Large intestine (tissue), 1 donor: ENCODE measurements around the gene CDK9. TPM values are rescaled to one million over a fixed set of nuclear protein-coding genes. Genes with fewer than 3 reads are reported as not detected.

Experiments
- polyA plus RNA-seq: library from polyadenylated mRNA; unstranded; fragments of 120-200 nt; gene quantifications from one replicate; pipeline ENCODE4 v1.2.1, GENCODE V29; 2013

CDK9 gene
- polyA plus RNA-seq, 1 donor: 57.4 TPM

Other genes with a start within 250 kb of the CDK9 start
- gene STXBP1, start 173.8 kb upstream of the CDK9 start, polyA plus RNA-seq: 32.2 TPM
- 0.84 TPM for gene CFAP157, start 79.0 kb upstream of the CDK9 start, polyA plus RNA-seq
- gene PTRH1, start 70.4 kb upstream of the CDK9 start, polyA plus RNA-seq: 9.3 TPM
- 0.03 TPM for gene TTC16, start 70.0 kb upstream of the CDK9 start, polyA plus RNA-seq
- 16.5 TPM for gene TOR2A, start 50.7 kb upstream of the CDK9 start, polyA plus RNA-seq
- 7.4 TPM for gene SH2D3C, start 7.4 kb upstream of the CDK9 start, polyA plus RNA-seq
- 33.5 TPM for gene FPGS, start 16.8 kb downstream of the CDK9 start, polyA plus RNA-seq
- 21.6 TPM for gene ENG, start 68.6 kb downstream of the CDK9 start, polyA plus RNA-seq
- gene AK1, start 91.6 kb downstream of the CDK9 start, polyA plus RNA-seq: 20.6 TPM
- 14.4 TPM for gene ST6GALNAC6, start 113.6 kb downstream of the CDK9 start, polyA plus RNA-seq
- 10.4 TPM for gene ST6GALNAC4, start 131.0 kb downstream of the CDK9 start, polyA plus RNA-seq
- gene PIP5KL1, start 144.7 kb downstream of the CDK9 start, polyA plus RNA-seq: 0.79 TPM
- gene DPM2, start 151.8 kb downstream of the CDK9 start, polyA plus RNA-seq: 33.2 TPM
- gene EEIG1, start 195.0 kb downstream of the CDK9 start, polyA plus RNA-seq: 55.2 TPM